A549 (cell line): ENCODE results near the gene GPR149. TPM values are rescaled to one million over a fixed set of nuclear protein-coding genes. Genes with fewer than 3 reads are reported as not detected.

ENCODE experiments used
- ATAC-seq, 2 experiments: fragments of 200-7000 bp in 1 of 2; fragments of >200 bp in 1 of 2; cut with Nextera tagmentation in 1 of 2; cut with Tn5 transposase in 1 of 2; 3 replicates each; pipeline versions ENCODE4 v1.8.0 to v1.9.1; 2018 to 2020; ENCODE audit warnings: mild to moderate bottlenecking in 1 of 2, moderate library complexity in 1 of 2
- CTCF ChIA-PET: fragments of 300-600 bp; sonication (Branson Sonifier 250); formaldehyde crosslinking; extraction: SDS; loops from one replicate; lab custom pipeline; 2021; ENCODE audit warnings: antibody characterized with exemption, inconsistent platforms; lab: Yijun Ruan, JAX
- POLR2A ChIA-PET: fragments of 350-600 bp; formaldehyde crosslinking; extraction: SDS; loops from one replicate; lab custom pipeline; 2021; ENCODE audit warnings: antibody characterized with exemption, inconsistent platforms; lab: Yijun Ruan, JAX
- DNase-seq, 2 experiments: peaks; one replicate each; pipeline versions ENCODE4 v3.0.0 to v3.0.0-alpha.2; 2011 to 2016; ENCODE audit warnings: low read depth in 1 of 2, low spot score in 1 of 2
- FAIRE-seq: peaks from 2 replicates; lab custom pipeline; 2011; peaks lifted over from hg19 to GRCh38; lab: Jason Lieb, UNC
- H3K27ac ChIP-seq, 2 experiments: fragments of >200 bp; sonication (Bioruptor Twin); formaldehyde crosslinking; 3 replicates each; pipeline ENCODE4 v1.5.1; 2016 to 2017
- H3K4me1 ChIP-seq: fragments of >200 bp; sonication (Bioruptor Twin); formaldehyde crosslinking; 3 replicates; pipeline ENCODE4 v1.6.1; 2016
- H3K4me2 ChIP-seq: fragments of >200 bp; sonication (Bioruptor Twin); formaldehyde crosslinking; 3 replicates; pipeline ENCODE4 v1.6.1; 2016
- H3K4me3 ChIP-seq: fragments of >200 bp; sonication (Bioruptor Twin); formaldehyde crosslinking; 3 replicates; pipeline ENCODE4 v1.5.1; 2016
- H3K9me3 ChIP-seq: fragments of >200 bp; sonication (Bioruptor Twin); formaldehyde crosslinking; 3 replicates; pipeline ENCODE4 v1.6.1; 2016
- CBX2 ChIP-seq: fragments of 200-600 bp; sonication (generic); IDR thresholded peaks from 2 replicates; pipeline ENCODE4 v1.6.1; 2016; ENCODE audit warnings: low read depth, mild to moderate bottlenecking, borderline replicate concordance
- CHD4 ChIP-seq: fragments of 200-600 bp; sonication (generic); IDR thresholded peaks from 2 replicates; pipeline ENCODE4 v1.6.1; 2016; ENCODE audit warnings: antibody characterized with exemption, mild to moderate bottlenecking, borderline replicate concordance
- EHMT2 ChIP-seq: fragments of 200-600 bp; sonication (generic); IDR thresholded peaks from 2 replicates; pipeline ENCODE4 v1.6.1; 2016; ENCODE audit warnings: antibody characterized with exemption, low read depth, mild to moderate bottlenecking, moderate library complexity
- FOXS1 ChIP-seq: fragments of 250-450 bp; sonication (Bioruptor Pico); IDR thresholded peaks from 2 replicates; pipeline ENCODE4 v1.5.0; 2020; ENCODE audit warnings: mild to moderate bottlenecking, moderate library complexity
- GATA3 ChIP-seq: IDR thresholded peaks from 2 replicates; pipeline ENCODE4 v1.6.1; 2012; ENCODE audit warnings: borderline replicate concordance
- HOXA7 ChIP-seq: fragments of 250-450 bp; sonication (Bioruptor Pico); IDR thresholded peaks from 2 replicates; pipeline ENCODE4 v1.5.0; 2020; ENCODE audit warnings: mild to moderate bottlenecking, moderate library complexity
- HOXB5 ChIP-seq: fragments of 250-450 bp; sonication (Bioruptor Pico); IDR thresholded peaks from 2 replicates; pipeline ENCODE4 v1.5.0; 2020; ENCODE audit warnings: mild to moderate bottlenecking, moderate library complexity
- JUN ChIP-seq, 2 experiments: fragments of >200 bp; sonication (Bioruptor Twin); formaldehyde crosslinking; IDR thresholded peaks; 2 replicates in 1 of 2; 3 replicates in 1 of 2; pipeline ENCODE4 v1.6.1; 2016 to 2017
- KDM1A ChIP-seq: fragments of 200-600 bp; sonication (generic); IDR thresholded peaks from 2 replicates; pipeline ENCODE4 v1.6.1; 2016; ENCODE audit warnings: low read depth, mild to moderate bottlenecking
- NR3C1 ChIP-seq: fragments of >200 bp; sonication (Bioruptor Twin); formaldehyde crosslinking; IDR thresholded peaks from 3 replicates; pipeline ENCODE4 v1.6.1; 2017
- RARB ChIP-seq: fragments of 250-450 bp; sonication (Bioruptor Pico); IDR thresholded peaks from 2 replicates; pipeline ENCODE4 v1.8.0; 2021; ENCODE audit warnings: mild to moderate bottlenecking, moderate library complexity
- RFX5 ChIP-seq: fragments of 450-650 bp; IDR thresholded peaks from 2 replicates; pipeline ENCODE4 v1.7.1; 2014; ENCODE audit warnings: antibody characterized with exemption, mild to moderate bottlenecking, moderate library complexity
- RNF2 ChIP-seq: fragments of 200-600 bp; sonication (generic); IDR thresholded peaks from 2 replicates; pipeline ENCODE4 v1.6.1; 2016; ENCODE audit warnings: low read depth, mild to moderate bottlenecking, antibody characterized with exemption, moderate library complexity, borderline replicate concordance
- SMC3 ChIP-seq: fragments of >200 bp; sonication (Bioruptor Twin); formaldehyde crosslinking; IDR thresholded peaks from 3 replicates; pipeline ENCODE4 v1.6.1; 2018; ENCODE audit warnings: inconsistent platforms
- ZC3H11A ChIP-seq: fragments of 450-650 bp; IDR thresholded peaks from 2 replicates; pipeline ENCODE4 v1.6.1; 2014; ENCODE audit warnings: antibody characterized with exemption, mild to moderate bottlenecking
- WGBS: methylation state at CpG from one replicate; pipeline ENCODE4 v1.1.6; 2017; ENCODE audit errors: missing lambda C conversion rate; 5-methylcytosine and 5-hydroxymethylcytosine counted together
- polyA plus RNA-seq, 4 experiments: library from polyadenylated mRNA; depleted of rRNA in 3 of 4; stranded (reverse); fragments of >200 nt; fragmentation: RNase III in 1 of 4; extraction: RNeasy Plus Mini Kit Qiagen cat#74134 plus additional on column Dnase treatment in 1 of 4; gene quantifications; 2 replicates in 3 of 4; 3 replicates in 1 of 4; pipeline ENCODE4 v1.2.3, GENCODE V29; 2011 to 2017
- TF ChIP-seq, protein P1 (sequence below): fragments of >200 bp; sonication (Bioruptor Twin); formaldehyde crosslinking; IDR thresholded peaks from 2 replicates; pipeline ENCODE4 v1.6.1; 2016
- TF ChIP-seq, protein P2 (sequence below): fragments of 250-450 bp; sonication (Bioruptor Pico); IDR thresholded peaks from 2 replicates; pipeline ENCODE4 v1.5.0; 2021; ENCODE audit warnings: mild to moderate bottlenecking, moderate library complexity, borderline replicate concordance
- TF ChIP-seq, protein P3 (sequence below): fragments of 150-350 bp; IDR thresholded peaks from 2 replicates; pipeline ENCODE4 v1.6.1; 2014; ENCODE audit warnings: low read depth, mild to moderate bottlenecking, low read length
- TF ChIP-seq, protein P4 (sequence below): fragments of >200 bp; sonication (Bioruptor Twin); formaldehyde crosslinking; IDR thresholded peaks from 3 replicates; pipeline ENCODE4 v1.5.1; 2016
- TF ChIP-seq, protein P5 (sequence below): fragments of 450-650 bp; IDR thresholded peaks from 2 replicates; pipeline ENCODE4 v1.6.1; 2014; ENCODE audit warnings: antibody characterized with exemption
- TF ChIP-seq, protein P6 (sequence below): IDR thresholded peaks from 2 replicates; pipeline ENCODE4 v1.6.1; 2012; ENCODE audit warnings: low read depth, borderline replicate concordance

GPR149 gene
- polyA plus RNA-seq, 2 of the 4 experiments (the other 2 are of a cell fraction) = not detected

DNA sequence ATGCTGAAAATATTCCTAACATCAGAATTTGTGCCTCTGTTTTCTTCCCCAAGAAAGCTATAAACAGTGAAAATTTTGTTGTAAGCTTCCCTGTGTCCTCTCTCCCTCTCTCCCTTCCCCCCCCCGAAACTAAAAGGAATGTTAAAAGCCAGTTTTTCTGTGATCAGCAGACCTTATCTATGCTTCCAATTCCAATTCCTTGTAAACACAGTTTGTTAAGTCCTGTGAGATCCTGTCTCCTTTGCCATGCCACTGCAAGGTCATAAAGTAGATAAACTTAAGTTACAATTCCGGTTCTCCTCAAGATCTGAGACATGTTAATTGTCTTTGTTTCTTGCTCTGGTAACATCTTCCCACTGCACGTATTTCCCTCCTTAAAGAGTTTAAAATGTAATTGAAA lies 62.8 kb downstream of the GPR149 start:
- WGBS = 6% methylated on average over 3 of the region's 3 CpGs
- Histone ChIP-seq H3K4me2 (no peak overlapping the region), H3K27ac (no peak overlapping the region), H3K4me3 (no peak overlapping the region), H3K9me3 (no peaks in the 10 kb centered on the region), H3K4me1 (no peaks in the 10 kb centered on the region)
- DNase-seq (no peak), ATAC-seq (no peak), FAIRE-seq (no peak)
- POLR2A ChIA-PET = no interaction called here
- no peak for TF ChIP-seq NR3C1
- TF ChIP-seq HOXA7 (CRISPR knock-in tag) = no peak
- TF ChIP-seq, protein P1, sequence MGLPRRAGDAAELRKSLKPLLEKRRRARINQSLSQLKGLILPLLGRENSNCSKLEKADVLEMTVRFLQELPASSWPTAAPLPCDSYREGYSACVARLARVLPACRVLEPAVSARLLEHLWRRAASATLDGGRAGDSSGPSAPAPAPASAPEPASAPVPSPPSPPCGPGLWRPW = no peak
- TF ChIP-seq, protein P2, sequence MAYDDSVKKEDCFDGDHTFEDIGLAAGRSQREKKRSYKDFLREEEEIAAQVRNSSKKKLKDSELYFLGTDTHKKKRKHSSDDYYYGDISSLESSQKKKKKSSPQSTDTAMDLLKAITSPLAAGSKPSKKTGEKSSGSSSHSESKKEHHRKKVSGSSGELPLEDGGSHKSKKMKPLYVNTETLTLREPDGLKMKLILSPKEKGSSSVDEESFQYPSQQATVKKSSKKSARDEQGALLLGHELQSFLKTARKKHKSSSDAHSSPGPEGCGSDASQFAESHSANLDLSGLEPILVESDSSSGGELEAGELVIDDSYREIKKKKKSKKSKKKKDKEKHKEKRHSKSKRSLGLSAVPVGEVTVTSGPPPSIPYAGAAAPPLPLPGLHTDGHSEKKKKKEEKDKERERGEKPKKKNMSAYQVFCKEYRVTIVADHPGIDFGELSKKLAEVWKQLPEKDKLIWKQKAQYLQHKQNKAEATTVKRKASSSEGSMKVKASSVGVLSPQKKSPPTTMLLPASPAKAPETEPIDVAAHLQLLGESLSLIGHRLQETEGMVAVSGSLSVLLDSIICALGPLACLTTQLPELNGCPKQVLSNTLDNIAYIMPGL = no peak
- TF ChIP-seq RNF2 = no peak
- no peak for TF ChIP-seq ZC3H11A
- TF ChIP-seq CBX2 = no peak
- TF ChIP-seq CHD4 = no peak
- TF ChIP-seq, protein P3, sequence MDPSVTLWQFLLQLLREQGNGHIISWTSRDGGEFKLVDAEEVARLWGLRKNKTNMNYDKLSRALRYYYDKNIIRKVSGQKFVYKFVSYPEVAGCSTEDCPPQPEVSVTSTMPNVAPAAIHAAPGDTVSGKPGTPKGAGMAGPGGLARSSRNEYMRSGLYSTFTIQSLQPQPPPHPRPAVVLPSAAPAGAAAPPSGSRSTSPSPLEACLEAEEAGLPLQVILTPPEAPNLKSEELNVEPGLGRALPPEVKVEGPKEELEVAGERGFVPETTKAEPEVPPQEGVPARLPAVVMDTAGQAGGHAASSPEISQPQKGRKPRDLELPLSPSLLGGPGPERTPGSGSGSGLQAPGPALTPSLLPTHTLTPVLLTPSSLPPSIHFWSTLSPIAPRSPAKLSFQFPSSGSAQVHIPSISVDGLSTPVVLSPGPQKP = no peak
- TF ChIP-seq, protein P4, sequence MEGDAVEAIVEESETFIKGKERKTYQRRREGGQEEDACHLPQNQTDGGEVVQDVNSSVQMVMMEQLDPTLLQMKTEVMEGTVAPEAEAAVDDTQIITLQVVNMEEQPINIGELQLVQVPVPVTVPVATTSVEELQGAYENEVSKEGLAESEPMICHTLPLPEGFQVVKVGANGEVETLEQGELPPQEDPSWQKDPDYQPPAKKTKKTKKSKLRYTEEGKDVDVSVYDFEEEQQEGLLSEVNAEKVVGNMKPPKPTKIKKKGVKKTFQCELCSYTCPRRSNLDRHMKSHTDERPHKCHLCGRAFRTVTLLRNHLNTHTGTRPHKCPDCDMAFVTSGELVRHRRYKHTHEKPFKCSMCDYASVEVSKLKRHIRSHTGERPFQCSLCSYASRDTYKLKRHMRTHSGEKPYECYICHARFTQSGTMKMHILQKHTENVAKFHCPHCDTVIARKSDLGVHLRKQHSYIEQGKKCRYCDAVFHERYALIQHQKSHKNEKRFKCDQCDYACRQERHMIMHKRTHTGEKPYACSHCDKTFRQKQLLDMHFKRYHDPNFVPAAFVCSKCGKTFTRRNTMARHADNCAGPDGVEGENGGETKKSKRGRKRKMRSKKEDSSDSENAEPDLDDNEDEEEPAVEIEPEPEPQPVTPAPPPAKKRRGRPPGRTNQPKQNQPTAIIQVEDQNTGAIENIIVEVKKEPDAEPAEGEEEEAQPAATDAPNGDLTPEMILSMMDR = no peak
- TF ChIP-seq KDM1A = no peak
- TF ChIP-seq RFX5 = no peak
- no peak for TF ChIP-seq EHMT2
- TF ChIP-seq, protein P5, sequence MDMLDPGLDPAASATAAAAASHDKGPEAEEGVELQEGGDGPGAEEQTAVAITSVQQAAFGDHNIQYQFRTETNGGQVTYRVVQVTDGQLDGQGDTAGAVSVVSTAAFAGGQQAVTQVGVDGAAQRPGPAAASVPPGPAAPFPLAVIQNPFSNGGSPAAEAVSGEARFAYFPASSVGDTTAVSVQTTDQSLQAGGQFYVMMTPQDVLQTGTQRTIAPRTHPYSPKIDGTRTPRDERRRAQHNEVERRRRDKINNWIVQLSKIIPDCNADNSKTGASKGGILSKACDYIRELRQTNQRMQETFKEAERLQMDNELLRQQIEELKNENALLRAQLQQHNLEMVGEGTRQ = no peak
- CTCF ChIA-PET = no interaction called here

DNA sequence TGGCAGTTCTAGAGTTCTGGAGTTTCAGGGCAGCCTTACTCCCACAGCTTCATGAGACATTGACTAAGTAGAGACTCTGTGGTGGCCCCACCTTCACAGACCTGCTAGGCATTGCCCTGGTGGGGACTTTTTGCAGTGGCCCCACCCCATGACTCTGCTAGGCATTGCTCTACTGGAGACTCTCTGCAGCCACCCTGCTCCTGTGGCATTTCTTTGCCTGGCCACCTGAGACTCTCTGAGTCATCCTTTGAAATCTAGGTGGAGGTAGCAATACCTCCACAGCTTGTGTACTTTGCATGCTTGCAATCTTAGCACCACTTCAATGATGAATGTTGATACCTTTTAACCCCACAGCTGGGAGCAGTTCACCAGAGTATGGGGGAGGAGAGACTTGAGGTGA lies 65.1 kb downstream of the GPR149 start:
- ATAC-seq (no peak), DNase-seq (no peak), FAIRE-seq (no peak)
- TF ChIP-seq SMC3 (no peak), GATA3 (no peak), KDM1A (no peak), FOXS1 (CRISPR knock-in tag) (no peak), CBX2 (no peak), RARB (CRISPR knock-in tag) (no peak), HOXB5 (CRISPR knock-in tag) (no peak), JUN (IDR thresholded peaks at IDR 0.05) (no peak)
- TF ChIP-seq, protein P6, sequence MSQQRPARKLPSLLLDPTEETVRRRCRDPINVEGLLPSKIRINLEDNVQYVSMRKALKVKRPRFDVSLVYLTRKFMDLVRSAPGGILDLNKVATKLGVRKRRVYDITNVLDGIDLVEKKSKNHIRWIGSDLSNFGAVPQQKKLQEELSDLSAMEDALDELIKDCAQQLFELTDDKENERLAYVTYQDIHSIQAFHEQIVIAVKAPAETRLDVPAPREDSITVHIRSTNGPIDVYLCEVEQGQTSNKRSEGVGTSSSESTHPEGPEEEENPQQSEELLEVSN = no peak
- no peaks in the 10 kb centered on the region for H3K9me3 ChIP-seq
- ChIA-PET CTCF (interaction anchor here (0.7 kb wide), 1 partner anchor 108 kb away, joined by 3 read pairs; no protein-coding TSS in a partner anchor), POLR2A (no interaction called here)
- no peaks in the 10 kb centered on the region for H3K4me1 ChIP-seq
- H3K4me3 ChIP-seq = no peak overlapping the region
- H3K27ac ChIP-seq = no peak overlapping the region
- H3K4me2 ChIP-seq = no peak overlapping the region
